Measurements from ENCODE around the gene SEC61A1.
A peak's percentile ranks its signal among the peaks of the same experiment; 100 is the strongest.

Gene SEC61A1

DNA sequence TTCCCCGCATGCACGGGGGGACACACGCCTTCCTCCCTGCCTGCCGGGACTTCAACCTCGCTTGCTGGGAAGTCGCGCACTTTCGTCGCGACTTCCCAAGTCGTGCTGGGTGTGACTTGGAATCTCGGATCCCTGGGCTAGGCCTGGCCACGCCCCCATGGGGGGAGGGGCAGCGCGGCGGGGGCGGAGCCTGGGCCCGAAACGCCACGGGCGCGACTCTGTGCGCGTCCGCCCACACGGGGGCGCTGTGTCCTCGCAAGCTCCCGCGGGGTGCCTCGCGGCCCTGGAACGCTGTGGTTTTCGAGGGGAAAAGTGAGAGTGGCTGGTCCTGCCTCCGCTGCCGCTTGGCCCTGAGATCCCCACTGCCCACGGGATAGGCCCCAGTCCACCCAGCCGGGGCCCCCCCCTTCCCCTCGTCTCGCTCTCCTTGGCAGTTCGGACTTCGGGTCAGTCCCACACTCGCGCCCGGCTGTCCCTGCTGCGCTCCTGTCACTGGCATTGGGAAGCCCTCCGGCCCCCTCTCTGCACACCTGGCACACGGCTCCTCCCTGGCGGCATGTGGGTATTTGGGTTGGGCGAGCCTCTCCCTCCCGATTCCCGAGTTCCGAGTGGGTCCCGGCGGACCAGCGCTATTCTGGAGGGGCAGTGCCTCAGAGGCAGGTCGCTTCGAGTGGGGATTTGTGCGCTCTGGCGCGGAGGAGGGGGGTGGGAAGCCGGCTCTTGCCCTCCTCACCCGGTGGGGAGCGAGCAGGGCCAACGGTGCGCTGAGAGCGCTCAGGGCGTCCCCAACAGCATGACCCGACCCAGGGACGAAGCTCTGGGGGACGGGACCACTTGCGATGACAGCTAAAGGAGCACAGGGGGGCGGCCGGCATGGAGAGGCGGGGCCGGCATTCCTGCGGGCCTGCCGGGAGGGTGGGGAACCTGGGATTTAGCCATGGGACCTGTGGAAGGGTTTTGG, 23.6 kb downstream of the SEC61A1 start:
- Histone ChIP-seq H3K27me3 (ENCODE audit: insufficient read depth, low read length) (peaks cover 5% of the 10 kb centered on the region; the same call in 1 of the 2 replicates), H3K9me3 (ENCODE audit: low read length) (no peaks in the 10 kb centered on the region), H4K20me1 (ENCODE audit: insufficient read depth, low read length) (no peaks in the 10 kb centered on the region), H3K4me1 (ENCODE audit: insufficient read depth, low read length, severe bottlenecking) (peaks cover 16% of the 10 kb centered on the region), H3K36me3 (ENCODE audit: insufficient read depth, low read length) (peaks cover 72% of the 10 kb centered on the region), H2AFZ (ENCODE audit: low read length) (no peak overlapping the region), H3K9ac (ENCODE audit: low read length) (no peak overlapping the region), H3K4me2 (ENCODE audit: low read length) (peak overlapping the region; percentile 56), H3K4me3 (ENCODE audit: low read depth, low read length, poor library complexity, severe bottlenecking) (peak overlapping the region; percentile 40), H3K27ac (ENCODE audit: low read depth, low read length, poor library complexity, severe bottlenecking) (no peak overlapping the region), H3K79me2 (ENCODE audit: insufficient read depth, low read length) (no peaks in the 10 kb centered on the region), H3F3A (ENCODE audit: insufficient read depth, low read length) (no peaks in the 10 kb centered on the region), H3K9me2 (ENCODE audit: low read depth, low read length) (no peaks in the 10 kb centered on the region)
- TF ChIP-seq, protein P1, sequence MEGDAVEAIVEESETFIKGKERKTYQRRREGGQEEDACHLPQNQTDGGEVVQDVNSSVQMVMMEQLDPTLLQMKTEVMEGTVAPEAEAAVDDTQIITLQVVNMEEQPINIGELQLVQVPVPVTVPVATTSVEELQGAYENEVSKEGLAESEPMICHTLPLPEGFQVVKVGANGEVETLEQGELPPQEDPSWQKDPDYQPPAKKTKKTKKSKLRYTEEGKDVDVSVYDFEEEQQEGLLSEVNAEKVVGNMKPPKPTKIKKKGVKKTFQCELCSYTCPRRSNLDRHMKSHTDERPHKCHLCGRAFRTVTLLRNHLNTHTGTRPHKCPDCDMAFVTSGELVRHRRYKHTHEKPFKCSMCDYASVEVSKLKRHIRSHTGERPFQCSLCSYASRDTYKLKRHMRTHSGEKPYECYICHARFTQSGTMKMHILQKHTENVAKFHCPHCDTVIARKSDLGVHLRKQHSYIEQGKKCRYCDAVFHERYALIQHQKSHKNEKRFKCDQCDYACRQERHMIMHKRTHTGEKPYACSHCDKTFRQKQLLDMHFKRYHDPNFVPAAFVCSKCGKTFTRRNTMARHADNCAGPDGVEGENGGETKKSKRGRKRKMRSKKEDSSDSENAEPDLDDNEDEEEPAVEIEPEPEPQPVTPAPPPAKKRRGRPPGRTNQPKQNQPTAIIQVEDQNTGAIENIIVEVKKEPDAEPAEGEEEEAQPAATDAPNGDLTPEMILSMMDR (IDR thresholded peaks at IDR 0.05; ENCODE audit: low read length): peak; percentile 87
- no peak for TF ChIP-seq EZH2 (IDR thresholded peaks at IDR 0.05; ENCODE audit: borderline replicate concordance, low read length)

DNA sequence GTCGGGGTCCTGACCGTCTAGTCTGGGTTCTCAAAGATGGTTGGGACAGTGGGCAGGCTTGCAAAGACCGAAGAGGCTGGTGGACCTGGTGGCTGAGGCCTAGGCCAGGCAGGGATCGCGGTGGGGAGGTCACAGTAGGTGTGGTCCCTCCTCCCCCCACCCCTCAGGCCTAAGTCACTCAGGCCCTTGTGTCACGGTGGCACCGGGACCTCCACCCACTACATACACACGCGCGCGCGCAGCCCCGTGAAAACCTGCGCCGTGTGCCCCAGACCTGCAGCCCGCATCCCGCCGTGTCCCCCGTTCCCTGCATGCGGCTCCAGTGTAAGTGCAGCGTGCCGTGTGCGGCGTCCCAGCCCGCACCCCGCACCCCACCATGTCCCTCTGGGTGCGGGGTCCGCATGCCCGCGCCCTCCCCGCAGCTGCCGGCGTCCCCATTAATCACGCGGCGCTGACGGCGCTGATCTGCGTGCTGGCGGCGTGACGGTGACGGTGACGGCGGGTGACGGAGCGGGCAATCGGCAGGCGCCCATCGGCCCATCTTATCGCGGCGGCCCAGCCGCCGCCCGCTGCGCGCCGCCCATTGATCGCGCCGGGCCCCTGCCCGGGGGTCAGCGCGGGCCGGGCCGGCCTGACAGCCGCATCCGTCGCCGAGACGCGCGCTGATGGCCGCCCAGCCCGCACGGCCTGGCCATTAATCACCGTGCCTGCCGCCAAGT, 24.4 kb downstream of the SEC61A1 start:
- peak overlapping the region; percentile 56; the same call in 1 of the 2 replicates for H3K4me2 ChIP-seq (ENCODE audit: low read length)
- no peaks in the 10 kb centered on the region for H3K9me2 ChIP-seq (ENCODE audit: low read depth, low read length)
- H4K20me1 ChIP-seq (ENCODE audit: insufficient read depth, low read length): no peaks in the 10 kb centered on the region
- H3K27me3 ChIP-seq (ENCODE audit: insufficient read depth, low read length): peaks cover 5% of the 10 kb centered on the region; the same call in 1 of the 2 replicates
- peaks cover 72% of the 10 kb centered on the region for H3K36me3 ChIP-seq (ENCODE audit: insufficient read depth, low read length)
- no peak overlapping the region for H3K4me3 ChIP-seq (ENCODE audit: low read depth, low read length, poor library complexity, severe bottlenecking)
- H3K9me3 ChIP-seq (ENCODE audit: low read length): no peaks in the 10 kb centered on the region
- H3K79me2 ChIP-seq (ENCODE audit: insufficient read depth, low read length): no peaks in the 10 kb centered on the region
- no peak overlapping the region for H3K9ac ChIP-seq (ENCODE audit: low read length)
- TF ChIP-seq EZH2 (IDR thresholded peaks at IDR 0.05; ENCODE audit: borderline replicate concordance, low read length): no peak
- TF ChIP-seq, protein P1 (IDR thresholded peaks at IDR 0.05; ENCODE audit: low read length): no peak
- no peaks in the 10 kb centered on the region for H3F3A ChIP-seq (ENCODE audit: insufficient read depth, low read length)
- no peak overlapping the region for H2AFZ ChIP-seq (ENCODE audit: low read length)
- H3K4me1 ChIP-seq (ENCODE audit: insufficient read depth, low read length, severe bottlenecking): peaks cover 16% of the 10 kb centered on the region
- H3K27ac ChIP-seq (ENCODE audit: low read depth, low read length, poor library complexity, severe bottlenecking): no peak overlapping the region

GRCh38 chr3:128077202-128077624, 25.0 kb downstream of the SEC61A1 start:
- no peak overlapping the region for H3K4me3 ChIP-seq (ENCODE audit: low read depth, low read length, poor library complexity, severe bottlenecking)
- no peak overlapping the region for H3K9ac ChIP-seq (ENCODE audit: low read length)
- no peaks in the 10 kb centered on the region for H3K79me2 ChIP-seq (ENCODE audit: insufficient read depth, low read length)

More at GRCh38 chr3:128077202-128077624, 25.0 kb downstream of the SEC61A1 start:
- H3F3A ChIP-seq (ENCODE audit: insufficient read depth, low read length): no peaks in the 10 kb centered on the region
- H3K27me3 ChIP-seq (ENCODE audit: insufficient read depth, low read length): peaks cover 5% of the 10 kb centered on the region; the same call in 1 of the 2 replicates
- H3K27ac ChIP-seq (ENCODE audit: low read depth, low read length, poor library complexity, severe bottlenecking): no peak overlapping the region
- no peaks in the 10 kb centered on the region for H4K20me1 ChIP-seq (ENCODE audit: insufficient read depth, low read length)
- no peak overlapping the region for H2AFZ ChIP-seq (ENCODE audit: low read length)
- no peaks in the 10 kb centered on the region for H3K9me3 ChIP-seq (ENCODE audit: low read length)
- H3K9me2 ChIP-seq (ENCODE audit: low read depth, low read length): no peaks in the 10 kb centered on the region
- H3K4me2 ChIP-seq (ENCODE audit: low read length): 0 out of 2 replicates have a peak overlapping the region, but pooled peaks have one; percentile 27
- peaks cover 16% of the 10 kb centered on the region for H3K4me1 ChIP-seq (ENCODE audit: insufficient read depth, low read length, severe bottlenecking)
- peaks cover 72% of the 10 kb centered on the region for H3K36me3 ChIP-seq (ENCODE audit: insufficient read depth, low read length)
- TF ChIP-seq, protein P1 (IDR thresholded peaks at IDR 0.05; ENCODE audit: low read length): no peak
- no peak for TF ChIP-seq EZH2 (IDR thresholded peaks at IDR 0.05; ENCODE audit: borderline replicate concordance, low read length)
